Measurements from ENCODE around the gene VAMP5.

Gene VAMP5

DNA sequence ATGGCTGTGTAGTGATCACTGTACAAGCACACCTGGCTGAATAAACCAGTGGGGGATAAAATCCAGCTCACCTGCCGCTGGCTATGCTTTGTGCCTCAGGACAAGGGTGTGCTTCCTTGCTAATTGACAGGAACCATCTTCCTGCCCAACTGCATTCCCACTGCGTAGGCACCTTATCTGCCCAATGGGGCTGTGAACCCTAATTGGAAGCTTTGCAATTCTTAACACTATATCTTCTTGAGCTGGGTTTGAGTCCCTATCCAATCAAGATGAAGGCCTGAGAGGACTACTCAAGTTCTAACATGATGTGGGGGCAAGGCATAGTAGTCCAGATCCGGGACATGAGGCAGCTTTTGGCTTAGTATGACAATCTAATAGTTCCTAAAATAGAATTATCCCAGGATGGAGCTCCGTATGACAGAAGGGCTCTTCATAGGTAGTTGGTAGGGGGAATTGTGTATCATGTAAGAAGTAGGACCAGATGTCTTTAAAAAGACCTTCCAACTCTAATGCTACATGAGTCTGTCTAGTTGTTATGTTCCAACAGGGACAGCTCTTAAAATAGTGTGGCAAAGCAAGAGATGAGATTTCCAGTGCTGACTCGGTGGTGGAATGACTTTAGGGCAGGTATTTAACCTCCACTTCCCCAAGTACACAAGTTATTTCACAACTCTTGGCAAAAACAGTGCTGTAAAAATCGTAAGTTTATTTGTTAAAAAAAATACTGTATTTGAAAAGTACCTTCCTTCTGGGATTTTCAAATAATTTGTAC lies 20.5 kb downstream of the VAMP5 start:
- peak; percentile 29 for DNase-seq (ENCODE audit: low read depth)
- TF ChIP-seq, protein P1, sequence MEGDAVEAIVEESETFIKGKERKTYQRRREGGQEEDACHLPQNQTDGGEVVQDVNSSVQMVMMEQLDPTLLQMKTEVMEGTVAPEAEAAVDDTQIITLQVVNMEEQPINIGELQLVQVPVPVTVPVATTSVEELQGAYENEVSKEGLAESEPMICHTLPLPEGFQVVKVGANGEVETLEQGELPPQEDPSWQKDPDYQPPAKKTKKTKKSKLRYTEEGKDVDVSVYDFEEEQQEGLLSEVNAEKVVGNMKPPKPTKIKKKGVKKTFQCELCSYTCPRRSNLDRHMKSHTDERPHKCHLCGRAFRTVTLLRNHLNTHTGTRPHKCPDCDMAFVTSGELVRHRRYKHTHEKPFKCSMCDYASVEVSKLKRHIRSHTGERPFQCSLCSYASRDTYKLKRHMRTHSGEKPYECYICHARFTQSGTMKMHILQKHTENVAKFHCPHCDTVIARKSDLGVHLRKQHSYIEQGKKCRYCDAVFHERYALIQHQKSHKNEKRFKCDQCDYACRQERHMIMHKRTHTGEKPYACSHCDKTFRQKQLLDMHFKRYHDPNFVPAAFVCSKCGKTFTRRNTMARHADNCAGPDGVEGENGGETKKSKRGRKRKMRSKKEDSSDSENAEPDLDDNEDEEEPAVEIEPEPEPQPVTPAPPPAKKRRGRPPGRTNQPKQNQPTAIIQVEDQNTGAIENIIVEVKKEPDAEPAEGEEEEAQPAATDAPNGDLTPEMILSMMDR (conservative IDR thresholded peaks at IDR 0.05; ENCODE audit: low read length): no peak
- H3K4me3 ChIP-seq (ENCODE audit: low read length): no peak overlapping the region

DNA sequence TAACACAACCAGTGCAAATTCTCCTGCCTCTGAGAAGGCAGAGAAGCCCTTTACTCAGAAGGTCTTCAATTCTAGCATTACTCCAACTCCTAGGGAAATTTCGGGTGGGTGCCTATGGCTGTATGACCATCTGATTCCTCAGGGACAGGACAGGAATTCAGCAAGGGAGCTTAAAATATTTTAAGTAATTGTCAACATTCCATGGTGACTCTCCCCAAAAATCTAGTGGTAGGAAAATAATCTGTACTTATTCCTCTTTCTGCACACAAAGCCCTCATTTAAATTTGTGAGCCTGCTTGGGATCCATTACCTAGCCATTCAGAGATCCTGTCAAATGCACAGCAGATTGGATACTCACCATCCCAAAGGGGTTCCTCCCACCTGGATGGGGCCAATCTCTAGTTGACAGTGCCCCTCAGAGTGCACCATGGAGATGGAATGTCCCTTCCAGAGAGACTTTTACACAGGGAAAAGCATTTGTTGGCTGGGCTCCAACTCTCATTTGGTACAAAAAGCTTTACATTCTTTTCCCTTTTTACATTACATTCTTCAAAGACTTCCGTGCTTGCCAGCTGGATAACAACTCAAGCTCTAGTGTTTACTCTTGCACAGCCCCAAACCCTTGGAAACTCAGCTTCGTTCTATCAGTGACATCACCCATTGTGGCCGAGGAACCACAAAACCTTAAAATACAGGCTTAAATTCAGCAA lies 21.3 kb downstream of the VAMP5 start:
- no peak overlapping the region for H3K4me3 ChIP-seq (ENCODE audit: low read length)
- TF ChIP-seq, protein P1 (conservative IDR thresholded peaks at IDR 0.05; ENCODE audit: low read length): no peak
- DNase-seq (ENCODE audit: low read depth): peak; percentile 86

DNA sequence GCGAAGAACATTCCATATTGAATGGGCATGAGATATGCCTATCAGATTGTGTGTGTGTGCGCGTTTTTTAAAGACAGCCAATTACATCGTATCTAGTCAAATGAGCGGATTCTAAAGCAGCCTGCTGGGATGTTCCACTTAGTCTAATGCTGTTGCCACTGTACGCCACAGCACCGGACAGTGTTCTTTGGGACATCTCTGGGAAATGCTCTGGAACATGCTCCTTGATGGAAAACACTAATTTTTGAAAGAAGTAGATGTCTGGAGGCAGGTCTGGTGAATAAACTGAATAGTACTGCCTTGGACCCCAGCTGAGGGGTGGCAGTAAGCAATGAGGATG lies 21.9 kb downstream of the VAMP5 start:
- no peak overlapping the region for H3K4me3 ChIP-seq (ENCODE audit: low read length)
- TF ChIP-seq, protein P1 (conservative IDR thresholded peaks at IDR 0.05; ENCODE audit: low read length): no peak
- no peak for DNase-seq (ENCODE audit: low read depth)

DNA sequence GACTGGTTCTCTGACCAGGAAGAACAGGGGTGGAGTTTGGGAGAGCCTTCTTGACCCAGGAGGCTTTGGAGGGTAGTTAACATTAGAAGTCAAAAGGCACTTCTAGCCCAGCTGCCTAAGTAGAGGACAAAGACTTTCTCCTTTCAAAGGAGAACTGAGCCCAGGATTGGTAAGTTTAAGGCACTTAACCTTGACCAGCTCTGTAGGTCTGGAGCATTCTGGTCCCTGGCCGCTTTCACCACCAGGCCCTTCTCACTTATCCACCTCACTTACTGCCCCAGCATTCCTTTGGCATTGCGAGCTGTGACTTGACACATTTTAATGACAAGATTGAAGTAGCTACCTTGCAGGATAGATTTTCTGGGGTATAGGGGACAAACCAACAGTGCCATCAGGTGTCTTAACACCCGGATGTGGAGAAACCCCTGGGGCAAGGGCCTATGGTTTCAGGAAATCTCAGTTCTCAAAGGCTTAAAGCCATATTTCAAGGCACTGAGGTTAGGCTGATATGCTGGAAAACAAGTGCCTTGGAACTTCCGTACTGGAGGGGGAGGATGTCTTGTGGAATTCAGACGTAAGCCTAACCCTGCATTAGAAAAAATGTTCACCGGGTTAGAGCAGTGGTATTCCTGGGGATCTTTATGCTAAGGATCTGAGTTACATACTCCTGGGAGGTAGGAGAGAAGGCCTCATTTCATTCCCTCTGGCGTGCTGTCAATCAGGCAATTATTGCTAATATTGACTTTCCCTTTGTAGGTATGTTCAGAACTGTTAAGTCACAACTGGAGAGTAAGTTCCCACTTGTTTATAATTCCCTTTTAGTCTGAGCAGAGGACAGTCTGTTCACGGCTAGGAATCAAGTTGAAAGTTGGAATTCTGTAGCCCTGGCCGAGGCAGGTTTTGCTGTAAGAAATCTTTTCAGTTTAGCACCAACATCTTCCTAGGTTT lies 23.3 kb downstream of the VAMP5 start:
- TF ChIP-seq, protein P1 (conservative IDR thresholded peaks at IDR 0.05; ENCODE audit: low read length): no peak
- no peak for DNase-seq (ENCODE audit: low read depth)
- H3K4me3 ChIP-seq (ENCODE audit: low read length): no peak overlapping the region

DNA sequence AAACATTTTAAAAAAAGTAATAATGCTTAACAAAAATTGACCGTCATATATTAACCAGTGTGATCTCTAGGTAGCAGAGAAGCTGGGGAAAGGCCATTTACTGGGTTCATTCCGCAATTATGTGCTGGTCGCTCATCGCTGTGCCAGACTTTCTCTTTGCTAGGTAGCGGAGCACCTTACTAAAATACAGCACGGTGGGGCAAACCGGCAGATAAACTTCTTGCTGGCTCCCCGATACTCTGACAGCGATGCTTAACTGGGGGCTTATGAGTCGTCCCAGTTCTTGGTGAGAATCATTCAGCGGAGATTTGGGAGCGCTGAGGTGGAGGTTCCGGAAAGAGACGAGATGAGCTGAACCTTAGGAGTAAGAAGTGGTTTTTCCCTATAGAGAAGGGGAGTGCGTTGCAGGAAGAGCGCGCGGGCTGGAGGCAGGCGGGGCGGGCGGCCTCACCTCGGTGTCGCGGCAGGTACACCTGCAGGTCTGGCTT lies 27.0 kb downstream of the VAMP5 start:
- DNase-seq (ENCODE audit: low read depth): no peak

More for the DNA sequence above, 27.0 kb downstream of the VAMP5 start:
- peak overlapping the region; percentile 77 for H3K4me3 ChIP-seq (ENCODE audit: low read length)
- TF ChIP-seq, protein P1 (conservative IDR thresholded peaks at IDR 0.05; ENCODE audit: low read length): no peak
